ENCODE results near the gene PDE2A. TPM values are rescaled to one million over a fixed set of nuclear protein-coding genes. Genes with fewer than 3 reads are reported as not detected.
A peak's percentile ranks its signal among the peaks of the same experiment; 100 is the strongest.
"Not testable (repeated sequence)": the region's sequence is repeated elsewhere in the genome, so short reads cannot be mapped to it uniquely, and the experiment has no call there.

PDE2A gene
- total RNA-seq, 1 experiment from 2014 or later = 6.5 TPM

GRCh38 chr11:72576661-72577060, 97.6 kb downstream of the PDE2A start:
- no peak for DNase-seq (ENCODE audit: low spot score)

GRCh38 chr11:72576243-72576595, 98.0 kb downstream of the PDE2A start:
- no peak for DNase-seq (ENCODE audit: low spot score)

GRCh38 chr11:72575533-72576242, 98.5 kb downstream of the PDE2A start:
- no peak for DNase-seq (ENCODE audit: low spot score)

- DNase-seq (ENCODE audit: low spot score) = no peak
These were observed 99.4 kb downstream of the PDE2A start for GRCh38 chr11:72574548-72575460.

GRCh38 chr11:72573855-72574445, 100.3 kb downstream of the PDE2A start:
- no peak for DNase-seq (ENCODE audit: low spot score)

GRCh38 chr11:72573072-72573854, 101.0 kb downstream of the PDE2A start:
- peak; percentile 70 for DNase-seq (ENCODE audit: low spot score)

GRCh38 chr11:72572540-72572939, 101.7 kb downstream of the PDE2A start:
- DNase-seq (ENCODE audit: low spot score) = peak; percentile 31

GRCh38 chr11:72570893-72571661, 103.1 kb downstream of the PDE2A start:
- no peak for DNase-seq (ENCODE audit: low spot score)

- peak; percentile 99 for DNase-seq (ENCODE audit: low spot score)
These were observed 104.0 kb downstream of the PDE2A start for GRCh38 chr11:72569966-72570892.

- DNase-seq (ENCODE audit: low spot score) = peak; percentile 42
These were observed 105.4 kb downstream of the PDE2A start for GRCh38 chr11:72568861-72569260.

GRCh38 chr11:72562431-72562830, 111.8 kb downstream of the PDE2A start:
- DNase-seq (ENCODE audit: low spot score) = no peak

- no peak for DNase-seq (ENCODE audit: low spot score)
These were observed 112.4 kb downstream of the PDE2A start for GRCh38 chr11:72561856-72562255.

GRCh38 chr11:72560864-72561263, 113.4 kb downstream of the PDE2A start:
- not testable (repeated sequence) for DNase-seq (ENCODE audit: low spot score)

- DNase-seq (ENCODE audit: low spot score) = no peak
These were observed 117.8 kb downstream of the PDE2A start for GRCh38 chr11:72556433-72556832.

- not testable (repeated sequence) for DNase-seq (ENCODE audit: low spot score)
These were observed 119.2 kb downstream of the PDE2A start for GRCh38 chr11:72555014-72555522.

GRCh38 chr11:72553706-72554105, 120.5 kb downstream of the PDE2A start:
- DNase-seq (ENCODE audit: low spot score) = no peak

- peak; percentile 40 for DNase-seq (ENCODE audit: low spot score)
These were observed 121.8 kb downstream of the PDE2A start for GRCh38 chr11:72552399-72552910.

- DNase-seq (ENCODE audit: low spot score) = no peak
These were observed 122.7 kb downstream of the PDE2A start for GRCh38 chr11:72551571-72551970.

GRCh38 chr11:72548463-72548862, 125.8 kb downstream of the PDE2A start:
- no peak for DNase-seq (ENCODE audit: low spot score)

Data from A172 (cell line).